ENCODE results near the gene UROC1. TPM values are rescaled to one million over a fixed set of nuclear protein-coding genes. Genes with fewer than 3 reads are reported as not detected.

The UROC1 gene
- total and polyA plus RNA-seq, 2 of the 13 experiments (the other 11 are each of a cell fraction or from before 2014, with no cell fraction given) = 0.71 to 1.3 TPM

DNA sequence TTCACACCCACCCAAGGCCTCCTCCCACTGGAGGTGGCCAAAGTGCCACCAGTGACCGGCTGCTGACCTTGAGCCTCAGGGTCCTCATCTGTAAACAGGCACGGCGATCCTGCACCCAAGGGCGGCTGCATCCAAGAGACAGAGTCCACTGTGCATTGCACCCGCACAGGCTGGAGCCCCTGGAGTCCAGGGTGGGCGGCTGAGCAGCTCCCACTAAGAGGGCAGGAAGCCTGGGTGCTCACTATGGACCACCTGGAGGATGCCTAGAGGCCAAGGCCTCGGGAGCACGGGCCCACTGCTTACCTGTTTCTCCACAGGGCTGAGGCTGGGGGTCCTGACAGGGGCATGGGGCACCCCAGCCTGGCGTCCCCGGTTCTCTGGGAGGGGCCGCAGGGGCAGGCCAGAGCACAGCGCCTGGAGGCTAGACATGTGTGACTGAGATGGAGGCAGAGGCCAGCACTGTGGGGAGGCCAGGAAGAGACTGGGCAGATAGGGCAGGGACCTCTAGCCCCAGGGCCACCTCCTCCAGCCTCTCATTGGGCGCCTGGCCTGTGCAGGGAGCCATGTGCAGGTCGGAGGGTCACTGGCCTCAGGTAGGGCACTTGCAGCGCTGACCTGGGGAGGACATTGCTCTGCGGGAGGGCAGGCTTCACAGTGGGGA, at the start of gene UROC1 (continued):
- TF ChIP-seq, protein P1, sequence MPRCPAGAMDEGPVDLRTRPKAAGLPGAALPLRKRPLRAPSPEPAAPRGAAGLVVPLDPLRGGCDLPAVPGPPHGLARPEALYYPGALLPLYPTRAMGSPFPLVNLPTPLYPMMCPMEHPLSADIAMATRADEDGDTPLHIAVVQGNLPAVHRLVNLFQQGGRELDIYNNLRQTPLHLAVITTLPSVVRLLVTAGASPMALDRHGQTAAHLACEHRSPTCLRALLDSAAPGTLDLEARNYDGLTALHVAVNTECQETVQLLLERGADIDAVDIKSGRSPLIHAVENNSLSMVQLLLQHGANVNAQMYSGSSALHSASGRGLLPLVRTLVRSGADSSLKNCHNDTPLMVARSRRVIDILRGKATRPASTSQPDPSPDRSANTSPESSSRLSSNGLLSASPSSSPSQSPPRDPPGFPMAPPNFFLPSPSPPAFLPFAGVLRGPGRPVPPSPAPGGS (CRISPR knock-in tag; IDR thresholded peaks at IDR 0.05) = 0 out of 2 replicates have a peak, but pooled peaks have one; percentile 11
- TF ChIP-seq, protein P2, sequence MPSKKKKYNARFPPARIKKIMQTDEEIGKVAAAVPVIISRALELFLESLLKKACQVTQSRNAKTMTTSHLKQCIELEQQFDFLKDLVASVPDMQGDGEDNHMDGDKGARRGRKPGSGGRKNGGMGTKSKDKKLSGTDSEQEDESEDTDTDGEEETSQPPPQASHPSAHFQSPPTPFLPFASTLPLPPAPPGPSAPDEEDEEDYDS (CRISPR knock-in tag; IDR thresholded peaks at IDR 0.05) = peak; percentile 41; the same call in 1 of the 2 replicates
- no peak for TF ChIP-seq SRSF1 (optimal IDR thresholded peaks at IDR 0.05; ENCODE audit: low read depth, low read length)
- TF ChIP-seq, protein P3, sequence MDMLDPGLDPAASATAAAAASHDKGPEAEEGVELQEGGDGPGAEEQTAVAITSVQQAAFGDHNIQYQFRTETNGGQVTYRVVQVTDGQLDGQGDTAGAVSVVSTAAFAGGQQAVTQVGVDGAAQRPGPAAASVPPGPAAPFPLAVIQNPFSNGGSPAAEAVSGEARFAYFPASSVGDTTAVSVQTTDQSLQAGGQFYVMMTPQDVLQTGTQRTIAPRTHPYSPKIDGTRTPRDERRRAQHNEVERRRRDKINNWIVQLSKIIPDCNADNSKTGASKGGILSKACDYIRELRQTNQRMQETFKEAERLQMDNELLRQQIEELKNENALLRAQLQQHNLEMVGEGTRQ (IDR thresholded peaks at IDR 0.05; ENCODE audit: low read depth, low read length) = no peak
- TF ChIP-seq, protein P3 (CRISPR knock-in tag; IDR thresholded peaks at IDR 0.05; ENCODE audit: borderline replicate concordance) = 0 out of 2 replicates have a peak, but pooled peaks have one; percentile 48
- TF ChIP-seq ZFX (CRISPR knock-in tag; IDR thresholded peaks at IDR 0.05; ENCODE audit: low read depth) = peak; percentile 67; the same call in 1 of the 2 replicates
- TF ChIP-seq, protein P4, sequence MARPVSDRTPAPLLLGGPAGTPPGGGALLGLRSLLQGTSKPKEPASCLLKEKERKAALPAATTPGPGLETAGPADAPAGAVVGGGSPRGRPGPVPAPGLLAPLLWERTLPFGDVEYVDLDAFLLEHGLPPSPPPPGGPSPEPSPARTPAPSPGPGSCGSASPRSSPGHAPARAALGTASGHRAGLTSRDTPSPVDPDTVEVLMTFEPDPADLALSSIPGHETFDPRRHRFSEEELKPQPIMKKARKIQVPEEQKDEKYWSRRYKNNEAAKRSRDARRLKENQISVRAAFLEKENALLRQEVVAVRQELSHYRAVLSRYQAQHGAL (CRISPR knock-in tag; IDR thresholded peaks at IDR 0.05; ENCODE audit: not compliant biosample characterization) = no peak
- TF ChIP-seq POLR2G (IDR thresholded peaks at IDR 0.05; ENCODE audit: low read depth, low read length) = peak; percentile 31; the same call in 1 of the 2 replicates
- TF ChIP-seq, protein P5, sequence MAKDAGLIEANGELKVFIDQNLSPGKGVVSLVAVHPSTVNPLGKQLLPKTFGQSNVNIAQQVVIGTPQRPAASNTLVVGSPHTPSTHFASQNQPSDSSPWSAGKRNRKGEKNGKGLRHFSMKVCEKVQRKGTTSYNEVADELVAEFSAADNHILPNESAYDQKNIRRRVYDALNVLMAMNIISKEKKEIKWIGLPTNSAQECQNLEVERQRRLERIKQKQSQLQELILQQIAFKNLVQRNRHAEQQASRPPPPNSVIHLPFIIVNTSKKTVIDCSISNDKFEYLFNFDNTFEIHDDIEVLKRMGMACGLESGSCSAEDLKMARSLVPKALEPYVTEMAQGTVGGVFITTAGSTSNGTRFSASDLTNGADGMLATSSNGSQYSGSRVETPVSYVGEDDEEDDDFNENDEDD (CRISPR knock-in tag; IDR thresholded peaks at IDR 0.05; ENCODE audit: borderline replicate concordance) = peak; percentile 43; the same call in 1 of the 2 replicates
- TF ChIP-seq ZNF3 (CRISPR knock-in tag; IDR thresholded peaks at IDR 0.05) = no peak
- 0 out of 2 replicates have a peak, but pooled peaks have one; percentile 49 for TF ChIP-seq ZNF350 (CRISPR knock-in tag; IDR thresholded peaks at IDR 0.05; ENCODE audit: borderline replicate concordance, low read depth)
- TF ChIP-seq, protein P6, sequence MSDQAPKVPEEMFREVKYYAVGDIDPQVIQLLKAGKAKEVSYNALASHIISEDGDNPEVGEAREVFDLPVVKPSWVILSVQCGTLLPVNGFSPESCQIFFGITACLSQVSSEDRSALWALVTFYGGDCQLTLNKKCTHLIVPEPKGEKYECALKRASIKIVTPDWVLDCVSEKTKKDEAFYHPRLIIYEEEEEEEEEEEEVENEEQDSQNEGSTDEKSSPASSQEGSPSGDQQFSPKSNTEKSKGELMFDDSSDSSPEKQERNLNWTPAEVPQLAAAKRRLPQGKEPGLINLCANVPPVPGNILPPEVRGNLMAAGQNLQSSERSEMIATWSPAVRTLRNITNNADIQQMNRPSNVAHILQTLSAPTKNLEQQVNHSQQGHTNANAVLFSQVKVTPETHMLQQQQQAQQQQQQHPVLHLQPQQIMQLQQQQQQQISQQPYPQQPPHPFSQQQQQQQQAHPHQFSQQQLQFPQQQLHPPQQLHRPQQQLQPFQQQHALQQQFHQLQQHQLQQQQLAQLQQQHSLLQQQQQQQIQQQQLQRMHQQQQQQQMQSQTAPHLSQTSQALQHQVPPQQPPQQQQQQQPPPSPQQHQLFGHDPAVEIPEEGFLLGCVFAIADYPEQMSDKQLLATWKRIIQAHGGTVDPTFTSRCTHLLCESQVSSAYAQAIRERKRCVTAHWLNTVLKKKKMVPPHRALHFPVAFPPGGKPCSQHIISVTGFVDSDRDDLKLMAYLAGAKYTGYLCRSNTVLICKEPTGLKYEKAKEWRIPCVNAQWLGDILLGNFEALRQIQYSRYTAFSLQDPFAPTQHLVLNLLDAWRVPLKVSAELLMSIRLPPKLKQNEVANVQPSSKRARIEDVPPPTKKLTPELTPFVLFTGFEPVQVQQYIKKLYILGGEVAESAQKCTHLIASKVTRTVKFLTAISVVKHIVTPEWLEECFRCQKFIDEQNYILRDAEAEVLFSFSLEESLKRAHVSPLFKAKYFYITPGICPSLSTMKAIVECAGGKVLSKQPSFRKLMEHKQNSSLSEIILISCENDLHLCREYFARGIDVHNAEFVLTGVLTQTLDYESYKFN (CRISPR knock-in tag; conservative IDR thresholded peaks at IDR 0.05) = peak; percentile 90
- 0 out of 2 replicates have a peak, but pooled peaks have one; percentile 48 for TF ChIP-seq KDM6A (CRISPR knock-in tag; IDR thresholded peaks at IDR 0.05; ENCODE audit: low read depth)
- peak; percentile 36; the same call in 1 of the 2 replicates for TF ChIP-seq HMG20A (CRISPR knock-in tag; IDR thresholded peaks at IDR 0.05; ENCODE audit: borderline replicate concordance)
